M059J (cell line): ENCODE results near the gene CXXC5. TPM values are rescaled to one million over a fixed set of nuclear protein-coding genes. Genes with fewer than 3 reads are reported as not detected.
"Not testable (repeated sequence)": the region's sequence is repeated elsewhere in the genome, so short reads cannot be mapped to it uniquely, and the experiment has no call there.

Source experiments
- DNase-seq: peaks from one replicate; pipeline ENCODE4 v3.0.0-alpha.2; 2012; ENCODE audit warnings: low read depth
- total RNA-seq: library from RNA; depleted of rRNA; stranded (reverse); fragments of >200 nt; shearing (Covaris generic); gene quantifications from 2 replicates; pipeline ENCODE4 v1.2.3, GENCODE V29; 2014; rRNA removed

CXXC5 gene
- 78.6 and 122 TPM in 2 replicates for total RNA-seq

GRCh38 chr5:139648205-139649081 lies at the start of gene CXXC5:
TSS of gene CXXC5 (plus strand) at chr5:139648349. CDS start at chr5:139680524, 32,175 bp downstream.
- peak; percentile 80 for DNase-seq

GRCh38 chr5:139598601-139598965 lies 49.6 kb upstream of the CXXC5 start:
- DNase-seq, result not testable (repeated sequence)

GRCh38 chr5:139600336-139600949 lies 47.7 kb upstream of the CXXC5 start:
- peak; percentile 32 for DNase-seq

GRCh38 chr5:139601429-139601828 lies 46.7 kb upstream of the CXXC5 start:
- no peak for DNase-seq

- DNase-seq, result not testable (repeated sequence)
Observed at GRCh38 chr5:139601948-139602347, 46.2 kb upstream of the CXXC5 start.

- no peak for DNase-seq
Observed at GRCh38 chr5:139605887-139606286, 42.3 kb upstream of the CXXC5 start.

GRCh38 chr5:139611703-139612584 lies 36.2 kb upstream of the CXXC5 start:
- DNase-seq, result no peak

- DNase-seq, result no peak
Observed at GRCh38 chr5:139619861-139620260, 28.3 kb upstream of the CXXC5 start.

- not testable (repeated sequence) for DNase-seq
Observed at GRCh38 chr5:139625398-139625797, 22.8 kb upstream of the CXXC5 start.

- DNase-seq, result no peak
Observed at GRCh38 chr5:139630855-139631254, 17.3 kb upstream of the CXXC5 start.

GRCh38 chr5:139631520-139632165 lies 16.5 kb upstream of the CXXC5 start:
- DNase-seq, result no peak

- DNase-seq, result peak; percentile 70
Observed at GRCh38 chr5:139633295-139634027, 14.7 kb upstream of the CXXC5 start.

GRCh38 chr5:139634028-139634325 lies 14.2 kb upstream of the CXXC5 start:
- no peak for DNase-seq

- no peak for DNase-seq
Observed at GRCh38 chr5:139634541-139634940, 13.6 kb upstream of the CXXC5 start.

GRCh38 chr5:139635191-139635590 lies 13.0 kb upstream of the CXXC5 start:
- no peak for DNase-seq

GRCh38 chr5:139635606-139636206 lies 12.4 kb upstream of the CXXC5 start:
- DNase-seq, result peak; percentile 97

- DNase-seq, result no peak
Observed at GRCh38 chr5:139636207-139636792, 11.8 kb upstream of the CXXC5 start.

- peak; percentile 72 for DNase-seq
Observed at GRCh38 chr5:139636975-139637408, 11.2 kb upstream of the CXXC5 start.

- peak; percentile 78 for DNase-seq
Observed at GRCh38 chr5:139637438-139638089, 10.6 kb upstream of the CXXC5 start.
